ENCODE measurements around the gene S100A4.
"Not testable (repeated sequence)": the region's sequence is repeated elsewhere in the genome, so short reads cannot be mapped to it uniquely, and the experiment has no call there.

S100A4 gene

GRCh38 chr1:153566414-153567371 is 21.1 kb upstream of the S100A4 start:
- no peak for FAIRE-seq

- no peak for FAIRE-seq
Observed at GRCh38 chr1:153565529-153566374, 20.1 kb upstream of the S100A4 start, which contains the start of gene S100A2. Gene S100A2, minus strand, starts transcription at chr1:153565844. Its CDS starts 1,967 bp downstream, at chr1:153563877.

GRCh38 chr1:153563991-153564390 is 18.4 kb upstream of the S100A4 start:
- FAIRE-seq, result no peak

GRCh38 chr1:153563483-153563901 is 17.9 kb upstream of the S100A4 start:
- FAIRE-seq, result no peak

- not testable (repeated sequence) for FAIRE-seq
Observed at GRCh38 chr1:153562021-153562420, 16.4 kb upstream of the S100A4 start.

- no peak for FAIRE-seq
Observed at GRCh38 chr1:153561466-153561985, 15.9 kb upstream of the S100A4 start.

- no peak for FAIRE-seq
Observed at GRCh38 chr1:153560771-153561465, 15.3 kb upstream of the S100A4 start.

GRCh38 chr1:153560241-153560640 is 14.6 kb upstream of the S100A4 start:
- no peak for FAIRE-seq

GRCh38 chr1:153557877-153558276 is 12.3 kb upstream of the S100A4 start:
- no peak for FAIRE-seq

- FAIRE-seq, result no peak
Observed at GRCh38 chr1:153556348-153556747, 10.7 kb upstream of the S100A4 start.

- no peak for FAIRE-seq
Observed at GRCh38 chr1:153553830-153554541, 8.4 kb upstream of the S100A4 start.

GRCh38 chr1:153553096-153553495 is 7.5 kb upstream of the S100A4 start:
- FAIRE-seq, result no peak

- FAIRE-seq, result no peak
Observed at GRCh38 chr1:153552335-153552734, 6.7 kb upstream of the S100A4 start.

GRCh38 chr1:153550827-153551500 is 5.4 kb upstream of the S100A4 start:
- FAIRE-seq, result no peak

- FAIRE-seq, result no peak
Observed at GRCh38 chr1:153550398-153550758, 4.8 kb upstream of the S100A4 start.

GRCh38 chr1:153549741-153550397 is 4.3 kb upstream of the S100A4 start:
- no peak for FAIRE-seq

GRCh38 chr1:153548722-153549688 is 3.4 kb upstream of the S100A4 start, which contains the start of gene S100A3:
Gene S100A3, minus strand, starts transcription at chr1:153549258. Its CDS starts 773 bp downstream, at chr1:153548485.
- FAIRE-seq, result no peak

- FAIRE-seq, result no peak
Observed at GRCh38 chr1:153547560-153548551, 2.2 kb upstream of the S100A4 start.
